Body of pancreas (tissue), 4 donors: ENCODE measurements around the gene SLC29A4. TPM values are rescaled to one million over a fixed set of nuclear protein-coding genes. Genes with fewer than 3 reads are reported as not detected.

Source experiments
- ATAC-seq: fragments of 150-250 bp; one replicate; pipeline ENCODE4 v1.9.1; 2016
- DNase-seq, 4 donors: peaks; one replicate each; pipeline ENCODE4 v3.0.0-alpha.2; 2019
- H3K27ac ChIP-seq, 4 donors: fragments of 200-600 bp; sonication (generic); 1 replicate in 3 of 4; 2 replicates in 1 of 4; pipeline versions ENCODE4 v1.5.1 to v1.6.1; 2016 to 2019; ENCODE audit warnings: mild to moderate bottlenecking in 1 of 4, mixed read lengths in 1 of 4, moderate library complexity in 1 of 4
- H3K27me3 ChIP-seq, 2 donors: fragments of 200-600 bp; sonication (generic); one replicate each; pipeline ENCODE4 v1.6.0; 2016; ENCODE audit warnings: mild to moderate bottlenecking in 1 of 2
- H3K36me3 ChIP-seq, 2 donors: fragments of 200-600 bp; sonication (generic); replicated peaks in 1 of 2; 2 replicates each; pipeline ENCODE4 v1.5.1; 2016; ENCODE audit warnings: low read depth in 2 of 2; ENCODE audit not compliant: insufficient read depth in 1 of 2
- H3K4me1 ChIP-seq: fragments of 200-600 bp; sonication (generic); one replicate; pipeline ENCODE4 v1.6.0; 2016
- H3K4me3 ChIP-seq, 2 donors: fragments of 200-600 bp; sonication (generic); 1 replicate in 1 of 2; 2 replicates in 1 of 2; pipeline ENCODE4 v1.5.1; 2016 to 2019
- H3K9me3 ChIP-seq, 3 donors: fragments of 200-600 bp; sonication (generic); 1 replicate in 2 of 3; 2 replicates in 1 of 3; pipeline ENCODE4 v1.5.1; 2016
- CTCF ChIP-seq, 7 experiments: fragments of 450-650 bp in 4 of 7; fragments of 200-600 bp in 3 of 7; sonication (generic) in 3 of 7; IDR thresholded peaks; one replicate each; pipeline ENCODE4 v1.5.1; 2016 to 2019; ENCODE audit warnings: antibody characterized with exemption in 7 of 7
- POLR2A ChIP-seq, 3 donors: fragments of 450-650 bp; IDR thresholded peaks; one replicate each; pipeline ENCODE4 v1.6.1; 2016; ENCODE audit warnings: antibody characterized with exemption in 3 of 3, mild to moderate bottlenecking in 2 of 3
- WGBS, 2 donors: methylation state at CpG; one replicate each; pipeline ENCODE4 v1.1.5; 2017; 5-methylcytosine and 5-hydroxymethylcytosine counted together
- intact Hi-C: fragments of 100-400 bp; cut with DNase I; formaldehyde crosslinking; loops from one replicate; pipeline ENCODE4 v1.15.1; 2023
- total RNA-seq, 2 donors: library from RNA; depleted of rRNA; stranded (reverse); fragments of >200 nt; gene quantifications; one replicate each; pipeline ENCODE4 v1.1.0, GENCODE V29; 2016

SLC29A4 gene
- total RNA-seq, 2 donors from 2014 or later: 13.2 to 24.4 TPM

- Histone ChIP-seq H3K4me3 (no peak overlapping the region), H3K27me3 (no peaks in the 10 kb centered on the region), H3K27ac (no peak overlapping the region), H3K9me3 (no peaks in the 10 kb centered on the region), H3K4me1 (peaks cover 16% of the 10 kb centered on the region), H3K36me3 (peaks cover 7 to 19% of the 10 kb centered on the region in 2 donors)
- no peak for DNase-seq
- no peak for TF ChIP-seq CTCF (IDR thresholded peaks at IDR 0.05)
- TF ChIP-seq POLR2A (IDR thresholded peaks at IDR 0.05): no peak
- whole genome bisulfite sequencing, 2 donors: 92 to 94% methylated on average over 11 to 19 of the region's 19 CpGs
- no peak for ATAC-seq
- intact Hi-C loops: no loop called here
Measured at GRCh38 chr7:5352440-5353010, 69.8 kb downstream of the SLC29A4 start.

GRCh38 chr7:5354460-5355232 lies 71.9 kb downstream of the SLC29A4 start:
- Histone ChIP-seq H3K4me1 (peaks cover 16% of the 10 kb centered on the region), H3K27ac (peak overlapping the region in 3 of 4 donors; percentile 48 to 78 (median 68)), H3K27me3 (no peaks in the 10 kb centered on the region), H3K36me3 (peaks cover 11 to 28% of the 10 kb centered on the region in 2 donors), H3K9me3 (no peaks in the 10 kb centered on the region), H3K4me3 (no peak overlapping the region)
- TF ChIP-seq POLR2A (IDR thresholded peaks at IDR 0.05): no peak
- TF ChIP-seq CTCF (IDR thresholded peaks at IDR 0.05): no peak
- WGBS, 2 donors: 21 to 35% methylated on average over 16 to 17 of the region's 17 CpGs
- ATAC-seq (peak; percentile 87), DNase-seq (peak; percentile 59 to 84 (median 71))
- intact Hi-C loops: no loop called here

Other genes starting within 250 kb of the SLC29A4 start
- 1 to 10 TPM; 7.6 to 7.8 TPM for gene RBAK, start 237.1 kb upstream of the SLC29A4 start, total RNA-seq
- gene WIPI2, start 92.7 kb upstream of the SLC29A4 start, total RNA-seq: 10 to 100 TPM; 26.5 to 45.5 TPM
- 100 to 1,000 TPM in 1 of 2 donors, 10 to 100 TPM in 1; 87.9 to 201 TPM for gene TNRC18, start 140.9 kb downstream of the SLC29A4 start, total RNA-seq
- gene FBXL18, start 230.9 kb downstream of the SLC29A4 start, total RNA-seq: 10 to 100 TPM in 1 of 2 donors, 1 to 10 TPM in 1; 5.2 to 11.5 TPM
- gene ACTB, start 247.7 kb downstream of the SLC29A4 start, total RNA-seq: 1,000 to 10,000 TPM; 1,033 to 1,984 TPM